ENCODE measurements around the gene RBM43.
A peak's percentile ranks its signal among the peaks of the same experiment; 100 is the strongest.

RBM43 gene

GRCh38 chr2:151217343-151217742, 44.3 kb downstream of the RBM43 start:
- DNase-seq (ENCODE audit: low read depth, low spot score): peak; percentile 23

GRCh38 chr2:151207100-151207499, 54.6 kb downstream of the RBM43 start:
- DNase-seq (ENCODE audit: low read depth, low spot score): no peak

- no peak for DNase-seq (ENCODE audit: low read depth, low spot score)
Measured at GRCh38 chr2:151206446-151206968, 55.2 kb downstream of the RBM43 start.

GRCh38 chr2:151205571-151205970, 56.1 kb downstream of the RBM43 start:
- no peak for DNase-seq (ENCODE audit: low read depth, low spot score)

- no peak for DNase-seq (ENCODE audit: low read depth, low spot score)
Measured at GRCh38 chr2:151204756-151205155, 56.9 kb downstream of the RBM43 start.

- no peak for DNase-seq (ENCODE audit: low read depth, low spot score)
Measured at GRCh38 chr2:151200844-151201243, 60.8 kb downstream of the RBM43 start.

- DNase-seq (ENCODE audit: low read depth, low spot score): no peak
Measured at GRCh38 chr2:151200277-151200676, 61.4 kb downstream of the RBM43 start.

GRCh38 chr2:151198645-151199044, 63.0 kb downstream of the RBM43 start:
- DNase-seq (ENCODE audit: low read depth, low spot score): no peak

Measured in ELF-1 (cell line).